ENCODE measurements around the gene AGPAT2.

Gene AGPAT2

DNA sequence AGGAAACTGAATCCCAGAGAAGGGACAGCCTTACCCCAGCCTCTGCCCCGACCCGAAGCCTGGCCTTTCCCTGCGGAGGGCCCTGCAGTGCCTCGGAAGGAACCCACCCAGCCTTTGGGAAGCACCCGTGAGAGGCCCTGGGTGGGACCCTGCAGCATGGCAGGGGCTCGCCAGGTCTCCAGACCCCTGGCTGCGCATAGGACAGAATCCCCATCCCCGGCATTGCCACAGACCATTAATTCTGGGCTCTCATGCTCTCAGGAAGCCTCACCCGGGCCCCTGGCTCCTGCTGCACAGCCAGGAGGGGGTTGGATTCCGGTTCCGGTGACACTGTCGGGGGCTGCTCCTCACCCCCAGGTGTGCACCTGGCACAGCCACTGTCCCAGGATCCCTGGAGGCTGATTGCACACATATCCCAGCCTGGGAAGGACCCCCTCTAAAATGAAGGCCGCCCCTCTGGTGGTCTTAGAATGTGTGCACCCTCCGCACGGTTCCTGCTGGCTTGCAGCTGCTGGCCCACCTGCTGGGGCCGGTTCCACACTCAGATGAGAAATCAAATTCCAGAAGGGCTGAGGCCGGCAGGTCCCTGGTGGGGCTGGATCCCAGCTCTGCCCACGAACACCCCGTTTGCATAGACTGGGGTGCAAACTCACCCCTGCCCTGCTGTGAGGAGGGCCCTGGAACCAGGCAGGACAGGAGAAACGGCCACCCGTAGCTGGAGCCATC is 19.9 kb downstream of the AGPAT2 start:
- TF ChIP-seq TAF1 (IDR thresholded peaks at IDR 0.05; ENCODE audit: borderline replicate concordance, insufficient read depth, low read length), result no peak
- no peak for TF ChIP-seq FOXP2 (optimal IDR thresholded peaks at IDR 0.05; ENCODE audit: borderline replicate concordance, extremely low read depth, extremely low read length, insufficient read depth)
- TF ChIP-seq SIN3A (IDR thresholded peaks at IDR 0.05; ENCODE audit: borderline replicate concordance, insufficient read depth, low read length), result no peak
- TF ChIP-seq, protein P1, sequence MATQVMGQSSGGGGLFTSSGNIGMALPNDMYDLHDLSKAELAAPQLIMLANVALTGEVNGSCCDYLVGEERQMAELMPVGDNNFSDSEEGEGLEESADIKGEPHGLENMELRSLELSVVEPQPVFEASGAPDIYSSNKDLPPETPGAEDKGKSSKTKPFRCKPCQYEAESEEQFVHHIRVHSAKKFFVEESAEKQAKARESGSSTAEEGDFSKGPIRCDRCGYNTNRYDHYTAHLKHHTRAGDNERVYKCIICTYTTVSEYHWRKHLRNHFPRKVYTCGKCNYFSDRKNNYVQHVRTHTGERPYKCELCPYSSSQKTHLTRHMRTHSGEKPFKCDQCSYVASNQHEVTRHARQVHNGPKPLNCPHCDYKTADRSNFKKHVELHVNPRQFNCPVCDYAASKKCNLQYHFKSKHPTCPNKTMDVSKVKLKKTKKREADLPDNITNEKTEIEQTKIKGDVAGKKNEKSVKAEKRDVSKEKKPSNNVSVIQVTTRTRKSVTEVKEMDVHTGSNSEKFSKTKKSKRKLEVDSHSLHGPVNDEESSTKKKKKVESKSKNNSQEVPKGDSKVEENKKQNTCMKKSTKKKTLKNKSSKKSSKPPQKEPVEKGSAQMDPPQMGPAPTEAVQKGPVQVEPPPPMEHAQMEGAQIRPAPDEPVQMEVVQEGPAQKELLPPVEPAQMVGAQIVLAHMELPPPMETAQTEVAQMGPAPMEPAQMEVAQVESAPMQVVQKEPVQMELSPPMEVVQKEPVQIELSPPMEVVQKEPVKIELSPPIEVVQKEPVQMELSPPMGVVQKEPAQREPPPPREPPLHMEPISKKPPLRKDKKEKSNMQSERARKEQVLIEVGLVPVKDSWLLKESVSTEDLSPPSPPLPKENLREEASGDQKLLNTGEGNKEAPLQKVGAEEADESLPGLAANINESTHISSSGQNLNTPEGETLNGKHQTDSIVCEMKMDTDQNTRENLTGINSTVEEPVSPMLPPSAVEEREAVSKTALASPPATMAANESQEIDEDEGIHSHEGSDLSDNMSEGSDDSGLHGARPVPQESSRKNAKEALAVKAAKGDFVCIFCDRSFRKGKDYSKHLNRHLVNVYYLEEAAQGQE (IDR thresholded peaks at IDR 0.05; ENCODE audit: insufficient read depth in 1 of 2, low read depth in 2 of 2, low read length in 2 of 2), result no peak
- no peak for TF ChIP-seq POLR2AphosphoS5 (IDR thresholded peaks at IDR 0.05; ENCODE audit: low read depth, low read length)

DNA sequence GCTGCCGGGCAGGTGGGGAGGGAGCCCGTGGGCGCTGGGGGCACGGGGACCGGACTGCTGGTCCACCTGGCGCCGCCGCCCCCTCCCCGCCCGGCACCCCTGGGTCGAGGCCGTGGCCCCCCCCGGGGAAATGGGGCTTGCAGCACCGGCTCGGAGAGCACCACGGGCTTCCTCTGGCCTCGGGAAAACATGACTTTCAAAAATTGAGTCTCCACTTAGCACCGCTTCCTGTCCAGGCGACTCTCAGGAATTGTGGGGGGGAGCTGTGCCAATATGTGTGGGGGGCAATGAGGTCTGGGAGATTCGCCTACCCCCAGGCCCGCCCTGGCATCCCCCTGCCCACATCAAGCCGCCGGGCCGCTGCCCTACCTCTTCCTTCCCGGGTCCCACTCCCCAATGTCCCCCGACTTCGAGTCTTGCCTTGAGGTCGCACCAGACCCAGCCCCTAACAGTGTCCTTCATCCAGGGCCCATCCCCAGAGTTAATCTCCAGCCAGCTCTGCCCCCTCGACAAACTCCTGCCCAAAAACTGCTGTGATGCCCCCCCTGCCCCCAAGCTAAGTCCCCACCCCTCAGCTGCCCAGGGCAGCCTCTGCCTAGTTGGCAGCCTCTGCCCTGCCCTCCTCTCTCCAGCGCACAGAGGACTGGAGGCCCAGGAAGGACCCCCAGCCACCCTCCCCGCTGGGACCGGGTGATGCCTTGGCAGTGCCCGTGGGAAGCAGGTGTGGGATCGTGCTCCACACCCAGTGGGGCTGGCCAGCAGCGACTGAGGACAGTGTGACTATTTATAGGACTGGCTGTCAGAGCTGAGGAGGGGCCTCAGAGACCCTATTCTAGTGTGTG is 20.7 kb downstream of the AGPAT2 start:
- TF ChIP-seq, protein P1 (IDR thresholded peaks at IDR 0.05; ENCODE audit: insufficient read depth in 1 of 2, low read depth in 2 of 2, low read length in 2 of 2), result no peak
- no peak for TF ChIP-seq TAF1 (IDR thresholded peaks at IDR 0.05; ENCODE audit: borderline replicate concordance, insufficient read depth, low read length)
- TF ChIP-seq SIN3A (IDR thresholded peaks at IDR 0.05; ENCODE audit: borderline replicate concordance, insufficient read depth, low read length), result no peak
- no peak for TF ChIP-seq FOXP2 (optimal IDR thresholded peaks at IDR 0.05; ENCODE audit: borderline replicate concordance, extremely low read depth, extremely low read length, insufficient read depth)

DNA sequence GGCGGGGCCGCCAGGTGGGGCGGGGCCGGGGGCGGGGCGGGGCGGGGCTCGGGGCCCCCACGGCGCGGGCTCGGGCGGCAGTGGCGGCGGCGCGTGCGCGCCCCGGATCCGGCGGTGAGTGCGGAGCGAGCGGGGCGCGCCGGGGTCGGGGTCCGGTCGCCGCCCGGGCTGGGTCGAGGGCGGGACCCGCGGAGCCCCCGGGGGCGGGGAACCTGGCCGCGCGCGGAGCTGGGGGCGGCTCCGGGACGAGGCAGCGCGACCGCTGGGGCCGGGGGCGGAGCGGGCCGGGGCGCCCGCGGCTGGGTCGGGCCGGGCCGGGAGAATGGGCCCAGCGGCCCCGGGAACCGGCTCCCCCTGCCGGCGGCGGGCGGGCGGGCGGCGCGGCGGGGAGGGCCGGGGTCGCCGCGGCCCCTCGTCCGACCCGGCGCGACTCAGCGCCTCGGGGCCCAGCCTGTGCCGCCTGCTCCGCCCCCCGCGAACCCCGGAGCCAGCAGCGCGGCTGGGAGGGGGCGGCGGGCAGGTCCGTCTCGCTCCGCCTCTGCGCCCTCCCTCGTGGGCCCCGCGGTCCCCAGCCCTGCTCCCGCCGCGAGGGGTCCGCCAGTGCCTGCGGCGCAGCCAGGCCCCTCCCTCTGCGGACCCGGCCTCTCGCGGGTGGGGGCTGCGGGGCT is 21.4 kb downstream of the AGPAT2 start:
- TF ChIP-seq, protein P1 (IDR thresholded peaks at IDR 0.05; ENCODE audit: insufficient read depth in 1 of 2, low read depth in 2 of 2, low read length in 2 of 2), result no peak
- TF ChIP-seq SIN3A (IDR thresholded peaks at IDR 0.05; ENCODE audit: borderline replicate concordance, insufficient read depth, low read length) (no peak), FOXP2 (optimal IDR thresholded peaks at IDR 0.05; ENCODE audit: borderline replicate concordance, extremely low read depth, extremely low read length, insufficient read depth) (no peak), TAF1 (IDR thresholded peaks at IDR 0.05; ENCODE audit: borderline replicate concordance, insufficient read depth, low read length) (no peak), POLR2AphosphoS5 (IDR thresholded peaks at IDR 0.05; ENCODE audit: low read depth, low read length) (no peak)

DNA sequence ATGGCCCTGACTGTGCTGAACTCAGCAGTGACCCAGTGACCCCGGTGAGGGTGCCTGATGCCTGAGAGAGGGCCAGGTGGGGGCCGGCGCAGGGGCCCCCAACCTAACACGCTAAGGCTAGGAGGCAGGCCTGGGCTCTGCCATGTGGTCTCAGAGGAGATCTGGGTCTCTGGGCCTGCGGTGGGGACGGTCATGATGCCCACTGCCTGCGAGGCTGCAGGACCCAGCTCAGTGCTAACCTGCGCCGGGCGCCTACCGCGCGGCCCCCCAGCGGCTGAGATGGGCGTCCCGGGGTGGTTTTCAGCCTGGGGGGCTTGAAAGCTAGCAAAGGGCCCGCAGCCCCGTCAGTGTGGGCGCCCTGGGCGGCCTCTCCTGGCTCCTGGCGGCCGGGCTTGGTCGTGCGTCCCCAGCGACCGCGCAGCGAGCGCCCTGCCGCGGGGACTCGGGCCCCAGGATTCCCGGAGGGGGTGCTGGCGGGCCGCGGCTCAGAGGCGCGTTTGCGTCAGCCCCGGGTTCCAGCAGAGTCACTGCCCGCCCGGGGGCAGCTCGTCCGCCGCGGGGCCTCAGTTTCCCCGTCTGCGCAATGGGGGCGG is 22.1 kb downstream of the AGPAT2 start:
- TF ChIP-seq TAF1 (IDR thresholded peaks at IDR 0.05; ENCODE audit: borderline replicate concordance, insufficient read depth, low read length), result no peak

Measured in PFSK-1 (cell line).